Lower leg skin (tissue), 3 donors: Measurements from ENCODE around the gene RANBP3.

Experiments
- CTCF ChIP-seq, 3 donors: fragments of 450-650 bp; IDR thresholded peaks; one replicate each; pipeline ENCODE4 v1.5.1; 2016; ENCODE audit warnings: antibody characterized with exemption in 3 of 3, mild to moderate bottlenecking in 3 of 3, moderate library complexity in 2 of 3
- POLR2A ChIP-seq, 2 donors: fragments of 450-650 bp; IDR thresholded peaks; one replicate each; pipeline ENCODE4 v1.6.1; 2016 to 2017; ENCODE audit warnings: antibody characterized with exemption in 2 of 2, mild to moderate bottlenecking in 1 of 2, moderate library complexity in 1 of 2

- no peak for TF ChIP-seq CTCF (IDR thresholded peaks at IDR 0.05)
- TF ChIP-seq POLR2A (IDR thresholded peaks at IDR 0.05), result no peak
Observed at GRCh38 chr19:5971714-5972354, 6.1 kb downstream of the RANBP3 start.
